HepG2 (cell line): ENCODE measurements around the gene EZH1. TPM values are rescaled to one million over a fixed set of nuclear protein-coding genes. Genes with fewer than 3 reads are reported as not detected.

Experiments used
- ATF1 ChIP-seq: IDR thresholded peaks from 2 replicates; pipeline ENCODE4 v1.6.1; 2016; ENCODE audit warnings: mild to moderate bottlenecking, control low read depth
- GPN1 ChIP-seq: sonication (generic); formaldehyde crosslinking; IDR thresholded peaks from 2 replicates; pipeline ENCODE4 v1.5.1; 2020; ENCODE audit warnings: missing genetic modification reagents, borderline replicate concordance
- HOXD1 ChIP-seq: sonication (generic); formaldehyde crosslinking; IDR thresholded peaks from 2 replicates; pipeline ENCODE4 v1.5.0; 2020; ENCODE audit warnings: missing genetic modification reagents
- MBNL3 ChIP-seq: fragments of 250-450 bp; sonication (Bioruptor Pico); conservative IDR thresholded peaks from 2 replicates; pipeline ENCODE4 v1.8.0; 2022; ENCODE audit warnings: mild to moderate bottlenecking, inconsistent platforms
- MED1 ChIP-seq: sonication (generic); formaldehyde crosslinking; IDR thresholded peaks from 2 replicates; pipeline ENCODE4 v1.4.0; 2020; ENCODE audit warnings: missing genetic modification reagents
- MYC ChIP-seq: sonication (generic); formaldehyde crosslinking; IDR thresholded peaks from 2 replicates; pipeline ENCODE4 v1.9.0; 2021; ENCODE audit warnings: missing genetic modification reagents, borderline replicate concordance
- NPAS2 ChIP-seq: sonication (generic); formaldehyde crosslinking; IDR thresholded peaks from 2 replicates; pipeline ENCODE4 v1.8.0; 2022; ENCODE audit warnings: mild to moderate bottlenecking, missing genetic modification reagents, borderline replicate concordance
- RBFOX2 ChIP-seq: fragments of 200-400 bp; formaldehyde crosslinking; IDR thresholded peaks from 2 replicates; pipeline ENCODE4 v1.6.1; 2017; ENCODE audit warnings: low read depth, mild to moderate bottlenecking, low read length
- SALL1 ChIP-seq: sonication (generic); formaldehyde crosslinking; IDR thresholded peaks from 2 replicates; pipeline ENCODE4 v1.8.0; 2022; ENCODE audit warnings: mild to moderate bottlenecking, missing genetic modification reagents
- ZFP36L1 ChIP-seq: sonication (generic); formaldehyde crosslinking; IDR thresholded peaks from 2 replicates; pipeline ENCODE4 v1.8.0; 2022; ENCODE audit warnings: mild to moderate bottlenecking, missing genetic modification reagents, moderate library complexity
- ZNF160 ChIP-seq: sonication (generic); formaldehyde crosslinking; IDR thresholded peaks from 2 replicates; pipeline ENCODE4 v1.8.0; 2022; ENCODE audit warnings: mild to moderate bottlenecking, inconsistent platforms, missing genetic modification reagents
- ZNF235 ChIP-seq: sonication (generic); formaldehyde crosslinking; IDR thresholded peaks from 2 replicates; pipeline ENCODE4 v1.8.1; 2023; ENCODE audit warnings: mild to moderate bottlenecking, missing genetic modification reagents, borderline replicate concordance
- ZNF549 ChIP-seq: sonication (generic); formaldehyde crosslinking; IDR thresholded peaks from 2 replicates; pipeline ENCODE4 v1.5.0; 2020; ENCODE audit warnings: missing genetic modification reagents
- ZNF556 ChIP-seq: sonication (generic); formaldehyde crosslinking; IDR thresholded peaks from 2 replicates; pipeline ENCODE4 v1.4.0; 2020; ENCODE audit warnings: mild to moderate bottlenecking, missing genetic modification reagents, borderline replicate concordance
- ZNF557 ChIP-seq: sonication (generic); formaldehyde crosslinking; IDR thresholded peaks from 2 replicates; pipeline ENCODE4 v1.4.0; 2020; ENCODE audit warnings: missing genetic modification reagents
- ZNF670 ChIP-seq: sonication (generic); formaldehyde crosslinking; IDR thresholded peaks from 2 replicates; pipeline ENCODE4 v1.8.0; 2022; ENCODE audit warnings: mild to moderate bottlenecking, missing genetic modification reagents, borderline replicate concordance
- ZNF674 ChIP-seq: sonication (generic); formaldehyde crosslinking; IDR thresholded peaks from 2 replicates; pipeline ENCODE4 v1.5.0; 2020; ENCODE audit warnings: low read depth, mild to moderate bottlenecking, missing genetic modification reagents
- polyA plus RNA-seq, 8 experiments: library from polyadenylated mRNA; depleted of rRNA in 3 of 8; stranded (reverse) in 7 of 8; unstranded in 1 of 8; fragments of >200 nt; fragmentation: Illumina TruSeq in 4 of 8; extraction: Trizol in 4 of 8; gene quantifications; 2 replicates each; pipeline versions ENCODE4 v1.2.1 to v1.2.3, GENCODE V29; 2011 to 2016; ENCODE audit warnings: low read depth in 4 of 8, missing spikeins in 1 of 8, mixed read lengths in 1 of 8; ENCODE audit not compliant: insufficient read depth in 1 of 8
- total RNA-seq, 5 experiments: library from RNA; depleted of rRNA; stranded (reverse); fragments of >200 nt; fragmentation: Illumina TruSeq; extraction: Trizol; gene quantifications; 2 replicates each; pipeline ENCODE4 v1.2.3, GENCODE V29; 2016; ENCODE audit warnings: low read depth in 1 of 5
- TF ChIP-seq, protein P1 (sequence below): sonication (generic); formaldehyde crosslinking; IDR thresholded peaks from 2 replicates; pipeline ENCODE4 v1.9.0; 2021; ENCODE audit warnings: mild to moderate bottlenecking, missing genetic modification reagents
- TF ChIP-seq, protein P2 (sequence below): sonication (generic); formaldehyde crosslinking; IDR thresholded peaks from 2 replicates; pipeline ENCODE4 v1.4.0; 2020; ENCODE audit warnings: missing genetic modification reagents, borderline replicate concordance
- TF ChIP-seq, protein P3 (sequence below): sonication (generic); formaldehyde crosslinking; IDR thresholded peaks from 2 replicates; pipeline ENCODE4 v1.5.1; 2020; ENCODE audit warnings: missing genetic modification reagents, mild to moderate bottlenecking, borderline replicate concordance

Gene EZH1
- total and polyA plus RNA-seq, 2 of the 13 experiments (the other 11 are each of a cell fraction or from before 2014, with no cell fraction given): 11.6 to 24.0 TPM

DNA sequence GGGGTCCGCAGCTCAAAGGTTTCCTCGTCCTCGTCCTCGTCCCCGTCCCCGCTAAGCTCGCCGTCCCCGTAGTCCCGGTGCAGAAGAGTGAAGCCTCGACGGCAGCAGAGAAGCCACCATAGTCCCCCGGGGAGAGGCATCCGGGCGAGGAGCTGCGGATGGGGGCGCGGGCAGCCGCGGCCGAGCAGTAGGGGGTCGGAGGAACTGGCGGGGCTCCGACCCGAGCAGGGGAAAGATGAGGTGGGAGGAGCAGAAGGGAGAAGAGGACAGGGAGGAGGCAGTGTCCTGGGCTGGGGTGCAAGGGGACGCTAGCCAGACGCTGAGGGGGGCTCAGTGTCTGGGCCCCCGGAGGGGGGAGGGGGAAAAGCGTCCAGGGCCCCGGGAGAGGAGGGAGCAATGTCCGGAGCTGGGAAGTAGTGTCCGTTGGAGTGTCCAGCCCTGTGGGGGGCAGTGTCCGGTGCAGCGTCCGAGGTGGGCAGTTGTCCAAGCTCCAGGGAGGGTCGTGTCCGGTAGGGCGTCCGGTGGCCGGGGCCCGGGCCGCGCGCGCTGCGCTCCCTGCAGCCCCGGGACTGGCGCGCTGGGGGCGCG lies 68.3 kb downstream of the EZH1 start, which contains the start of gene PLEKHH3 (continued):
- TF ChIP-seq ZNF670: no peak
- TF ChIP-seq HOXD1 (CRISPR knock-in tag): peak; percentile 68
- TF ChIP-seq ATF1 (CRISPR knock-in tag): no peak
- TF ChIP-seq ZNF557 (CRISPR knock-in tag): no peak
- TF ChIP-seq, protein P1, sequence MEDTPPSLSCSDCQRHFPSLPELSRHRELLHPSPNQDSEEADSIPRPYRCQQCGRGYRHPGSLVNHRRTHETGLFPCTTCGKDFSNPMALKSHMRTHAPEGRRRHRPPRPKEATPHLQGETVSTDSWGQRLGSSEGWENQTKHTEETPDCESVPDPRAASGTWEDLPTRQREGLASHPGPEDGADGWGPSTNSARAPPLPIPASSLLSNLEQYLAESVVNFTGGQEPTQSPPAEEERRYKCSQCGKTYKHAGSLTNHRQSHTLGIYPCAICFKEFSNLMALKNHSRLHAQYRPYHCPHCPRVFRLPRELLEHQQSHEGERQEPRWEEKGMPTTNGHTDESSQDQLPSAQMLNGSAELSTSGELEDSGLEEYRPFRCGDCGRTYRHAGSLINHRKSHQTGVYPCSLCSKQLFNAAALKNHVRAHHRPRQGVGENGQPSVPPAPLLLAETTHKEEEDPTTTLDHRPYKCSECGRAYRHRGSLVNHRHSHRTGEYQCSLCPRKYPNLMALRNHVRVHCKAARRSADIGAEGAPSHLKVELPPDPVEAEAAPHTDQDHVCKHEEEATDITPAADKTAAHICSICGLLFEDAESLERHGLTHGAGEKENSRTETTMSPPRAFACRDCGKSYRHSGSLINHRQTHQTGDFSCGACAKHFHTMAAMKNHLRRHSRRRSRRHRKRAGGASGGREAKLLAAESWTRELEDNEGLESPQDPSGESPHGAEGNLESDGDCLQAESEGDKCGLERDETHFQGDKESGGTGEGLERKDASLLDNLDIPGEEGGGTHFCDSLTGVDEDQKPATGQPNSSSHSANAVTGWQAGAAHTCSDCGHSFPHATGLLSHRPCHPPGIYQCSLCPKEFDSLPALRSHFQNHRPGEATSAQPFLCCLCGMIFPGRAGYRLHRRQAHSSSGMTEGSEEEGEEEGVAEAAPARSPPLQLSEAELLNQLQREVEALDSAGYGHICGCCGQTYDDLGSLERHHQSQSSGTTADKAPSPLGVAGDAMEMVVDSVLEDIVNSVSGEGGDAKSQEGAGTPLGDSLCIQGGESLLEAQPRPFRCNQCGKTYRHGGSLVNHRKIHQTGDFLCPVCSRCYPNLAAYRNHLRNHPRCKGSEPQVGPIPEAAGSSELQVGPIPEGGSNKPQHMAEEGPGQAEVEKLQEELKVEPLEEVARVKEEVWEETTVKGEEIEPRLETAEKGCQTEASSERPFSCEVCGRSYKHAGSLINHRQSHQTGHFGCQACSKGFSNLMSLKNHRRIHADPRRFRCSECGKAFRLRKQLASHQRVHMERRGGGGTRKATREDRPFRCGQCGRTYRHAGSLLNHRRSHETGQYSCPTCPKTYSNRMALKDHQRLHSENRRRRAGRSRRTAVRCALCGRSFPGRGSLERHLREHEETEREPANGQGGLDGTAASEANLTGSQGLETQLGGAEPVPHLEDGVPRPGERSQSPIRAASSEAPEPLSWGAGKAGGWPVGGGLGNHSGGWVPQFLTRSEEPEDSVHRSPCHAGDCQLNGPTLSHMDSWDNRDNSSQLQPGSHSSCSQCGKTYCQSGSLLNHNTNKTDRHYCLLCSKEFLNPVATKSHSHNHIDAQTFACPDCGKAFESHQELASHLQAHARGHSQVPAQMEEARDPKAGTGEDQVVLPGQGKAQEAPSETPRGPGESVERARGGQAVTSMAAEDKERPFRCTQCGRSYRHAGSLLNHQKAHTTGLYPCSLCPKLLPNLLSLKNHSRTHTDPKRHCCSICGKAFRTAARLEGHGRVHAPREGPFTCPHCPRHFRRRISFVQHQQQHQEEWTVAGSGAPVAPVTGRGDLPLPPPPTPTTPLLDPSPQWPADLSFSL (CRISPR knock-in tag): no peak
- peak; percentile 46 for TF ChIP-seq MED1 (CRISPR knock-in tag)
- peak; percentile 40; the same call in 1 of the 2 replicates for TF ChIP-seq SALL1
- TF ChIP-seq GPN1 (CRISPR knock-in tag): no peak
- no peak; the same call in 1 of the 2 replicates for TF ChIP-seq ZFP36L1 (CRISPR knock-in tag)
- TF ChIP-seq, protein P2, sequence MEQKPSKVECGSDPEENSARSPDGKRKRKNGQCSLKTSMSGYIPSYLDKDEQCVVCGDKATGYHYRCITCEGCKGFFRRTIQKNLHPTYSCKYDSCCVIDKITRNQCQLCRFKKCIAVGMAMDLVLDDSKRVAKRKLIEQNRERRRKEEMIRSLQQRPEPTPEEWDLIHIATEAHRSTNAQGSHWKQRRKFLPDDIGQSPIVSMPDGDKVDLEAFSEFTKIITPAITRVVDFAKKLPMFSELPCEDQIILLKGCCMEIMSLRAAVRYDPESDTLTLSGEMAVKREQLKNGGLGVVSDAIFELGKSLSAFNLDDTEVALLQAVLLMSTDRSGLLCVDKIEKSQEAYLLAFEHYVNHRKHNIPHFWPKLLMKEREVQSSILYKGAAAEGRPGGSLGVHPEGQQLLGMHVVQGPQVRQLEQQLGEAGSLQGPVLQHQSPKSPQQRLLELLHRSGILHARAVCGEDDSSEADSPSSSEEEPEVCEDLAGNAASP (CRISPR knock-in tag): no peak
- TF ChIP-seq RBFOX2: peak; percentile 76
- TF ChIP-seq ZNF235 (CRISPR knock-in tag): peak; percentile 53; the same call in 1 of the 2 replicates
- peak; percentile 15 for TF ChIP-seq MYC (CRISPR knock-in tag)
- TF ChIP-seq ZNF556: no peak
- TF ChIP-seq ZNF160 (CRISPR knock-in tag): peak; percentile 30; the same call in 1 of the 2 replicates
- TF ChIP-seq ZNF549 (CRISPR knock-in tag): no peak
- no peak for TF ChIP-seq NPAS2 (CRISPR knock-in tag)
- TF ChIP-seq, protein P3, sequence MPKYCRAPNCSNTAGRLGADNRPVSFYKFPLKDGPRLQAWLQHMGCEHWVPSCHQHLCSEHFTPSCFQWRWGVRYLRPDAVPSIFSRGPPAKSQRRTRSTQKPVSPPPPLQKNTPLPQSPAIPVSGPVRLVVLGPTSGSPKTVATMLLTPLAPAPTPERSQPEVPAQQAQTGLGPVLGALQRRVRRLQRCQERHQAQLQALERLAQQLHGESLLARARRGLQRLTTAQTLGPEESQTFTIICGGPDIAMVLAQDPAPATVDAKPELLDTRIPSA (CRISPR knock-in tag): 0 out of 2 replicates have a peak, but pooled peaks have one; percentile 81
- peak; percentile 18; the same call in 1 of the 2 replicates for TF ChIP-seq ZNF674 (CRISPR knock-in tag)
- TF ChIP-seq MBNL3 (CRISPR knock-in tag): no peak
